AG09319 (cell line): ENCODE measurements around the gene MAMLD1.

Experiments used
- DNase-seq: peaks from one replicate; pipeline ENCODE4 v3.0.0-alpha.2; 2010; ENCODE audit warnings: low read depth; ENCODE audit errors: extremely low read depth
- TF ChIP-seq, protein P1 (sequence below): IDR thresholded peaks from 2 replicates; pipeline ENCODE4 v1.5.1; 2011; ENCODE audit warnings: low read depth, mild to moderate bottlenecking, inconsistent platforms, low read length, moderate library complexity

MAMLD1 gene

DNA sequence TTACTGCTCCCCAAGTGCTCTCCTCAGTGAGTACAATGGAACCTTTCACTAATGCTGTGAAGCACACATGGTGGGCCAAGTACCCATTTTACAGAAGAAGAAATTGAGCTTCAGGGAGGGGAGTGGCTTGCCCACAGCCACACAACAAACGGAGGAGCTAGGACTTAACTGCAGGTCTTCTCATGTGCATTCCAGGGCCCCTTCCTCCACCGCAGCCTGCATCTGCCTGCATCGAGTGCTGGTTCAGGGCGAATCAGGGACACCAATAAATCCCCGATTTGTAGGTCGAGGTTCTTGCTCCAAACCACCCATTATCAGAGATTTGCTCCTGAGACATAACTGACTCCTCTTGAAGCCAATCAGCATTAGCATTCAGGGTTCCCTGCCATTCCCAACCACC, 100.9 kb downstream of the MAMLD1 start:
- DNase-seq: no peak
- TF ChIP-seq, protein P1, sequence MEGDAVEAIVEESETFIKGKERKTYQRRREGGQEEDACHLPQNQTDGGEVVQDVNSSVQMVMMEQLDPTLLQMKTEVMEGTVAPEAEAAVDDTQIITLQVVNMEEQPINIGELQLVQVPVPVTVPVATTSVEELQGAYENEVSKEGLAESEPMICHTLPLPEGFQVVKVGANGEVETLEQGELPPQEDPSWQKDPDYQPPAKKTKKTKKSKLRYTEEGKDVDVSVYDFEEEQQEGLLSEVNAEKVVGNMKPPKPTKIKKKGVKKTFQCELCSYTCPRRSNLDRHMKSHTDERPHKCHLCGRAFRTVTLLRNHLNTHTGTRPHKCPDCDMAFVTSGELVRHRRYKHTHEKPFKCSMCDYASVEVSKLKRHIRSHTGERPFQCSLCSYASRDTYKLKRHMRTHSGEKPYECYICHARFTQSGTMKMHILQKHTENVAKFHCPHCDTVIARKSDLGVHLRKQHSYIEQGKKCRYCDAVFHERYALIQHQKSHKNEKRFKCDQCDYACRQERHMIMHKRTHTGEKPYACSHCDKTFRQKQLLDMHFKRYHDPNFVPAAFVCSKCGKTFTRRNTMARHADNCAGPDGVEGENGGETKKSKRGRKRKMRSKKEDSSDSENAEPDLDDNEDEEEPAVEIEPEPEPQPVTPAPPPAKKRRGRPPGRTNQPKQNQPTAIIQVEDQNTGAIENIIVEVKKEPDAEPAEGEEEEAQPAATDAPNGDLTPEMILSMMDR: no peak

DNA sequence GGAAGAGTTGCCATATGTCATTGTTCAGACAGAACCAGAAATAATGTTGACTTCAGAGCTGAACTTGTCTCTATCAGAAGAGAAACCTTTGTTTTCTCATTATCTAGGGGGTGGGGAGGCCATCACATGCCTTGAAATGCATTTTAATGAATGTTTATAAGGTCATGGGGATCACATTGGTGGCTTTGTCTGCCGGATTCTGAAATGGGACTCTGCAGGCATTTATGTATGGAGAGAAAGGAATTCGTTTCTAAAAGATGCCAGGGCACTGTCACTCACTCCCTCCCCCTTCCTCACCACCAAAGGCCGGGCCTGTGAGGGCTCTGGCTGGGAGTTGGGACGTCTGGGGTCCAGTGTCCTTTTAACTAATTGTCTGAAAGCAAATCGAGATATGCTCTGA, 102.2 kb downstream of the MAMLD1 start:
- TF ChIP-seq, protein P1: no peak
- no peak for DNase-seq

DNA sequence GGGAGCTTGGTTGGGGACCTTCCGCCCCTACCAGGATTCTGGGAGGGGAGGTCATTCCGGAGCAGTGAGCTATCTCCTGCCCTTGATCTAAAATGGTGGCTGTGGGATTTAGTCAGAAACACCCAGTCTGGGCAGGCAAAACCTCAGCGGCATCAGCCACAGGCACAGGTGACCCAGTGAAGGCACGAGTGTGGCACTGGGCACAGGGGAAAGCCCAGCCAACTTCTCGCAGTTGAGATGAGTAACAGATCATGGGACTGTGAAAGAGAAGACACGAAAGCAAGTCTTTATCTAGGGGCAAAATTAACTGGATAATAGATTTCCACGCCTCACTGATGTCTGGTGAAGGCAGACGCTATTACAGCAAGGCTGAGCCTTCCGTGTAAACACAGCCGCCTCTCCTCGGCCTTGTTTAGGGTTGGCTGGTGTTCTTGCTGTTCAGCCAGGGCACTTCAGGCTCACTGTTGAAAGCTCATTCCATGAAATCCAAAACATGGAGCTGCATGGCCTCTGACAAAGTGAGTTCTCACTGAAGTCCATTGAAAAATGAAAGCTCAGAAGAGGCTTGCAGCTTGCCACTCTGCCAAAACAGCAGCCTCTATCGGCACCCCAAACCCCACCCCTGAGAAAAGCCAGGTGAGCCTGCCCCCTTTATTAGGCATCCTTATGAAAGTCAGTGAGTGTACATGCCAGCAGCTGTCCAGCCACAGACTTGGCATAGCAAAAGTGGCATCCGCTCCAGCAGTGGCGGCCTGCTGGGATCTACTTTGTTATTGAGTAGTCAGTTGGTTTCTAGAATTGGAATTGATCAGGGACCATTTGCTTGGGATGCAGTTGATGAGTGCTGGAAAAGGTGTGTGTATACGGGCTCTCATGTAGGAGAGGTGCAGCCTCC, 103.0 kb downstream of the MAMLD1 start:
- DNase-seq: no peak
- TF ChIP-seq, protein P1: no peak

DNA sequence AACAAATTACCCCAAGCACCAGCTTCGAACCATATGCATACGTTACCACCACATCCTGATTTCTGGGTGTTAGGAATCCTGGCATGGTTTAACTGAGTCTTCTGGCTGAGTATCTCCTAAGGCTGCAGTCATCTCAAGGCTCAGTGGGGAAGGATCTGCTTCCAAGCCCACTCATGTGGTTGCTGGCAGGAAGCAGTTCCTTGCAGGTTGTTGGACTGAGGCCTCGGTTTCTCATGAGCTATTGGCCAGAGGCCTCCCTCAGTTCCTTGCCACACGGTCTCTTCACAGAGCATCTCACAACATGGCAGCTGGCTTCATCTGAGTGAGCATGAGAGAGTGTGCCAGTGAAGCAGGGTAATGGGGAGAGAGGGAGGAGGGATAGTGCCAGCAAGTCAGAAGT, 109.2 kb downstream of the MAMLD1 start:
- TF ChIP-seq, protein P1: no peak
- DNase-seq: no peak

DNA sequence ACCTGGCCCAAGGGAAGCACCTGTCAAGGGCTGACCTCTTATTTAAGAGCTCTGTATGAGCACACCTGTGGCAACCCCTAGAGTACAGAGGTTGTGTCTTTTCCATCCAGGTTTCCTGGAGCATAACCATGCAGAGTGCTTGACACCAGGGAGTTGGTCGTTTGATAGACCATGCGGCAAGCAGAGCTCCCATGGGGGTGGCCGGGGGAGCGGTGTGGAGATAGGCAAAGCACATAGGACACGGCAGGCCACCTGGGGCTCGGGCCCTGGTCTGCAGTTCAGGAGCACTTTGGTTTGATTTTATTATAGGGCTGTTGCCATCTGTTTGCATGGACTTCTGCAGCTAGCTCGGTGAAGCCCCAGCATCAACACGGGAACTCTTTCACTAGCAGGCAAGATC, 110.3 kb downstream of the MAMLD1 start:
- TF ChIP-seq, protein P1: no peak
- DNase-seq: no peak

DNA sequence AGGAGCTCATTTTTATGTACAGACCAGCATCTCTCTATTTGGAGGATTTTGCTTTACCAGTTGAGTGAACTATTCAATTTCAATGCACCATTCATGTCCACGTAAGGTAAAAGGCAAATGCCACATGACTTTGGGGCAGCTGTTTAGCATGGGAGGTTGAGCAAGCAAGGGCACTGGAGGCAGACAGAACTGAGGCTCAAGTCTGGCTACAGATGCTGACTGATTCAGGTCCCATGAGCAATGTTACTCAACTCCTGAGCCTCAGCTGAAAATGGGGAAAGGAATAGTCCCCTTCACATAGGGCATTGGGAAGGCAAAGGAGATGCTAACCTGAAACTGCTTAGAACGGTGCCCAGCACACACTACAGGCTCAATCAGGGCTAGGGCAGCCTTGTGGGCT, 112.3 kb downstream of the MAMLD1 start:
- DNase-seq: no peak
- TF ChIP-seq, protein P1: no peak

DNA sequence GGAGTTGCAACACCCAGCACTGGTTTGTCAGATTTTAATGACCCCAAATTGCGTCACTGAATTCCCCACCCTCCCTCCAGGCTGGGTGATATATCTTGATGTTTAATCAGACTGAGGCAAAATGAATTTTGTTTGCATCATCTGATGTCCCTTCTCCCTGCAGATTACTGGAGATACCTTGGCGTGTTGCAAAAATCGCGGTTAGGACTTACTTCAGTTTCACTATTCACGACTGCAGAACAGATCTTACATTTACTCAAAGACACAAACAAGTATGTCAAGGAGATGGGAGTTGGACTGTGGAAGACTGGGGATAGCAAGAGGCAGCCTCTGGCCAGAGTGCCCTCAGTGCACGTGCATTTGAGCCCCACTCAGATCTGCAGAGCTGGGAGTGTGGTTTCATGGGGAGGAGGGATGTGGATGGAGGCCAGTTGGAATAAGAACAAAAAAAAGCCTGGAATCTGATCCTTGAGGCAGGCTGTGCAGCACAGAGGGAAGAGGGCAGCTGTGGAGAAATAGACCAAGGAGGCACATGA, 113.1 kb downstream of the MAMLD1 start:
- peak; percentile 20 for DNase-seq
- TF ChIP-seq, protein P1: no peak
